Ramos (cell line): ENCODE data around the gene HCLS1.
"Not testable (repeated sequence)": the region's sequence is repeated elsewhere in the genome, so short reads cannot be mapped to it uniquely, and the experiment has no call there.

Experiments used
- in situ Hi-C: fragments of 300-500 bp; cut with MboI; formaldehyde crosslinking; loops from one replicate; pipeline ENCODE4 v1.14.3; 2022; ENCODE audit warnings: low sequenced_read_pairs; ENCODE audit not compliant: unreplicated experiment

Gene HCLS1

DNA sequence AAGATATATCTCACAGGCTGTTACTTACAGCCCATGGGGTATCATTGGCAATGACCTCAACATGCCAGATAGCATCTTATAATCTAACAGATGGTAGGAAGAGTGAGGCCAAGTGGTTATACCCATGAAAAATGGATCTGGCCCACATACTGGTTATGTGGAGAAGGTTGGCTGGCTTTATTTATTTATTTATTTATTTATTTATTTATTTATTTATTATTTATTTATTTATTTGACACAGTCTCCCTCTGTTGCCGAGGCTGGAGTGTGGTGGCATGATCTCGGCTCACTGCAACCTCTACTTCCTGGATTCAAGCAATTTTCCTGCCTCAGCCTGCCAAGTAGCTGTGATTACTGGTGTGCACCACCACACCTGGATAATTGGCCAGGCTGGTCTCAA lies 55.9 kb downstream of the HCLS1 start:
- in situ Hi-C loops, result no loop called here

DNA sequence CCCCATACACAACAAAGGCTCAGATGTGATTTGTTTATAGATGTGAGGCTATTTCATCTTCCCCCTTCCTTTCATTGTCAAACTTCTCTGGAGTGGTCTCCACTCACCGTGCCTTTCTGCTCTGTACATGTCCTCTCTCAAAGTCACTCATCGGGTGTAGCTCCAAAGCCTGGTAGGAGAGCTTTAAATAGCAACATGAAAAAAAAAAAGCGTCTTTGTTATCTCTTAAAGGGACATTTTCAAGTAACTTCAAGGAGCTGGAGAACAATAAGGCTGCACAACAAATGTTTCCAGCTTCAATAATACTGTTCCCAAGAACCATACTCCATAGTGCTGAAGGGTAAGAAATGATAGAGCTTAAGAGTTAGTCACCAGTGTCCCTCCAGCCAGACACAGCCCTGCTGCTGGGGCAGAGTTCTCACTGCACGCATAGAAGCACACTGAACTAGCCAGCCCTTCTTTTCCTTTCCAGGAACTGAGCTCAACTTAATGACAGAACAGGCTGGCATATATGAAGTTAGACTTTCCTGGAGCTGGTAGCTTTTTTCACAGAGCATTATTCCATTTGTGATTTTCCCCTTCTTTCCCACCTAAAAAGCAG lies 59.4 kb downstream of the HCLS1 start:
- in situ Hi-C loops, result no loop called here

DNA sequence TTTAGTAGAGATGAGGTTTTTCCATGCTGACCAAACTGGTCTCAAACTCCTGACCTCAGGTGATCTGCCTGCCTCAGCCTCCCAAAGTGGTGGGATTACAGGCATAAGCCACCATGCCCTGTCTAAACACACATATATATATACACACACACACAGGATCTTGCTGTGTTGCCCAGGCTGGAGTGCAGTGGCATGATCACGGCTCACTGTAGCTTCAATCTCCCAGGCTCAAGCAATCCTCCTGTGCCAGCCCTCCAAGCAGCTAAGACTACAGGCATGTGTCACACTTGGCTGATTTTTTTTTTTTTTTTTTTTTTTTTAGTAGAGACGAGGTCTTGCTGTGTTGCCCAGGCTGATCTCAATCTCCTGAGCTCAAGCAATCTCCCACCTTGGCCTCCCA lies 60.8 kb downstream of the HCLS1 start:
- in situ Hi-C loops, result not testable (repeated sequence)

DNA sequence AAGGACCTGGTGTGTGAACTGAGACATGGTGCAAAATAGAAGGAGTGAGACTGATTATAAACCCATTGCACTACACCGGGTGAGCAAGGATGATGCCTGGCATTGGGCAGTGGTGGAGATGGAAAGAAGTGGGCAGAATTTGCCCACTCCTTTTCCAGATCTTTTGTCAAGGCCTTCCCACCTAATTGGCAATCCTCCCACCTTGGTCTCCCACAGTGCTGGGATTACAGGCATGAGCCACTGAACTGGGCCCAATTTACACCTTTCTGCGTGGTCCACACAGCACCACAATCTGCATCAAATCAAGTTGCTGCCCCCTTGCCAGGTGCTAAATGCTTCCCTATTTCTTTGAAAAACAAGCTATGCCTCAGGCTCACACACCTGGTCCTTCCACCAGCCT lies 62.1 kb downstream of the HCLS1 start:
- in situ Hi-C loops, result no loop called here

DNA sequence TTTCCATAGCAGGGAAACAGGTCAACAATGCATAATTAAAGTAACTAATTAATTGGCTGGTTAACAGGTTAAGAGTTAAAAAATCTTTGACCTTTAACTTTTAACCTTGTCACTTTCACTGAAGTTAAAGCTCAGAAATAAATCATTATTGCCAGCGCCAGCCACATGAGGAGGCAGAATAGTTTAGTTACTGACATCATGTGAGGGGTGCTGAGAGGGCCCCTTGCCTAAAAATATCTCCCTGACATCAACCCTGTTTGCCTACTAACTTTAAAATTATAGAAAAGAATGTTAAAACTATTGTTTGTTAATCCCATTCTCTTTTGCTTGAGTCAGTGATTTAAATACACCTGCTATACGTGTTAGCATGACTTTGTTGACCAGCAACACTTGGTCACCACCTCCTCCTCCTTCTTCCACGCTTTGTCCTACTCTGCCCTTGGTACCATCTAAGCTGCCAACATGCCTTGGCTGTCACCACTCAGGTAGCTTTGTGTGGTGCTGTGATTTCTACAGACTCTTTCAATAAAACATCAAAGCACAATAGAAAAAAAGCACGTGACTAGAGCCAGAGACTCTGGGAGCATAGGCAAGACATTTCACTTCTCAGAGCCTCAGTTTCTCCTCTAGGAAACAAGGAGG lies 64.8 kb downstream of the HCLS1 start:
- in situ Hi-C loops, result no loop called here

DNA sequence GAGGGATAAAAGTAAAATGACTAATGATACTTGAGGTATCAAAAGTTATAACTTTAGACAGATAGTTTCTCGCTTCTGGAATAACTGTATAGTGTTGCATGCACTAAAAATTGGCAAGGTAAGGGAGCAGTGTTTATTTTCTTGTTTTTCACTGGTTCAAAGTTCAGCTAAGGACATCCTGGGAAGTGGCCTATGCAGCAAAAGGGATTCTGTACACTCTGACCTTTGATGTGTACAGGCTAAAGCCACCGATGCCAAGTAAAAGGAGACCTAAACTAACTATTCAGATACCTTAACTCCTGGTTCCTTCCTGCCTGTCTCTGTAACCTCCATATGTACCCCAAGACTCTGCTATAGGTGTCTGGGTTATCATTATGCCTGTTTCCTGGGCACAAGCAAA lies 65.9 kb downstream of the HCLS1 start:
- in situ Hi-C loops, result no loop called here

DNA sequence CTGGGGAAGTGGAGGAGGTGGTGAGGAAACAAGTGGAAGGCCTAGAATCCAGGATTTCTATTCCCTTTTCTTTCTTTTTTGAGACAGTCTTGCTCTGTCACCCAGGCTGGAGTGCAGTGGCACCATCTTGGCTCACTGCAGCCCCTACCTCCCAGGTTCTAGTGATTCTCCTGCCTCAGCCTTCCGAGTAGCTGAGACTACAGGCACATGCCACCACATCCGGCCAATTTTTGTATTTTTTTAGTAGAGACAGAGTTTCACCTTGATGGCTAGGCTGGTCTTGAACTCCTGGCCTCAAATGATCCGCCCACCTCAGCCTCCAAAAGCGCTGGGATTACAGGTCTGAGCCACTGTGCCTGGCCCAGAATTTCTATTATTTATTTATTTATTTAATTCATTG lies 66.9 kb downstream of the HCLS1 start:
- in situ Hi-C loops, result not testable (repeated sequence)

DNA sequence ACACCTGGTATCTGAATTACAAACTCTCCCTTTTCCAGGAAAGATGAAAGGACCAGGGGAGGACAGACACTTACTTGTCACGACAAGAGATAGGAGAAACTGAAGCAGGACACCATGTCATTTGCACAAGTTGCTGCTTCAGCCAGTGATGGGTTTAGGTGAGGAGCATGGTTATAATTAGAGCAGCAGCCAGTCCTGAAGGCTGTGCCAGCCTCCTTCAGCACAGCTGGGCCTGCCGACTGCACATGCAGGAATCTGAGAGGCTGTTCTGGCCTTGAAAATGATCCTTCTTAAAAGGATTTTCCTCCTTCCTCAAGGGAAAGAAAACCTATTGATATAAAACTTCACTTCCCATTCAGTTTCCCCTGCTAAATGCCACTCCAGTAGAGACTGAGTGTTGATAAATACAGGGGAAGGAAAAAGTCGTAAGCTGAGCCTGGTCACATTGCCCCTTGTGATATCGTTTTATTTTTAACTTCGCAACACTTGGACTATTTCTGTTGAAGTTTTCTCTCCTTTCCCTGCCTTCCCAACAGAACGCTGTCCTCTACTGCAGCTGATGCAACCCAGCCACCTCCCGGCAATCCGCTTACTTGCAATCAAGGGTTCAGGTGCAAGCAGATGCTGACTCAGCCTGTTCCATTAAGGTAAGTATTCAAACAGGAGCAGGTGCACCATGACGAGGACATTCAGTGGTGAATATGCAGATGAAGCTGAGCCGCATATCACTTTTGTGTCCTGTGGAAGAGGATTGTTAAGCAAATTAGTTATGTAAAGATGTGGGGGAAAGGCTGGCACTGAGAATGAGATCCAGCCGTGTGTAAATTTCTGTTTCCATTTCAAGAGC lies 67.6 kb downstream of the HCLS1 start, which contains the start of gene FBXO40:
FBXO40 (plus strand) TSS at position 524 of the 847 bp plus-strand sequence. CDS start 27,197 bp downstream, outside the sequence.
- in situ Hi-C loops, result no loop called here

DNA sequence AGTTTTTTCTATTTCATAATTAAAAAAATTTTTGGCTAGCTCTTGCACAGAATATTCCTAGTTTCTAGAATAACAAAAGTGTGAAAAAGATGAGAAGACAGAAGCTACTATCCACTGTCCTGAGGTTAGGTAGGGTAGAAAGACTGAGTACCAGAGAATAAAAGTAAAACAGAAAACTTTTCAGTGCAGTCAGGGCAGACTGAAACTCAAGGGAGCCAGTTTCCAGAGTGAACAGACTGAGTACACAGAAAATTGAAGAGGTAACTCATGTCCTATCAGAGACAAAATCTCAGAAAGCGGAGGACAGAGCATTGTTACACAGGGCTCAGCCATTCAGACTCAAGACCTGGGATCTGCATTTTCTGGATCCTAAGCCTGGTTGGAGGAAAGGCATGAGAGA lies 76.3 kb downstream of the HCLS1 start:
- in situ Hi-C loops, result no loop called here

DNA sequence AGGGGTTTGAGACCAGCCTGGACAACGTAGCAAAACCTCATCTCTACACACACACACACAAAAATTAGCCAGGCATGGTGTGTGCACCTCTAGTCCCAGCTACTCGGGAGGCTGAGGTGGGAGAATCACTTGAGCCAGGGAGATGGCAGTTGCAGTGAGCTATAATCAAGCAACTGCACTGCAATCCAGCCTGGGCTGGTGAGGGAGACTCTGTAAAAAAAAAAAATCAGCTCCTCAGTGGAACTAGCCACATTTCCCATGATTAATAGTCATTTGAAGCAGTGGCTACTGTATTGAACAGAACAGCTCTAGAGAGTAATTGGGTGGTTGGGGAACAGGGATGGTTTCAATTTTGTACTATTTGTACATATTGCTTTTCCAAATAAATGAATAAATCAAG lies 79.0 kb downstream of the HCLS1 start:
- in situ Hi-C loops, result no loop called here
